GM21619 (cell line): ENCODE data around the gene SIK3.

Experiments used
- ATAC-seq: cut with Tn5 transposase; IDR thresholded peaks from one replicate; pipeline ENCODE4 v1.9.1; 2021; ENCODE audit not compliant: unreplicated experiment

SIK3 gene

DNA sequence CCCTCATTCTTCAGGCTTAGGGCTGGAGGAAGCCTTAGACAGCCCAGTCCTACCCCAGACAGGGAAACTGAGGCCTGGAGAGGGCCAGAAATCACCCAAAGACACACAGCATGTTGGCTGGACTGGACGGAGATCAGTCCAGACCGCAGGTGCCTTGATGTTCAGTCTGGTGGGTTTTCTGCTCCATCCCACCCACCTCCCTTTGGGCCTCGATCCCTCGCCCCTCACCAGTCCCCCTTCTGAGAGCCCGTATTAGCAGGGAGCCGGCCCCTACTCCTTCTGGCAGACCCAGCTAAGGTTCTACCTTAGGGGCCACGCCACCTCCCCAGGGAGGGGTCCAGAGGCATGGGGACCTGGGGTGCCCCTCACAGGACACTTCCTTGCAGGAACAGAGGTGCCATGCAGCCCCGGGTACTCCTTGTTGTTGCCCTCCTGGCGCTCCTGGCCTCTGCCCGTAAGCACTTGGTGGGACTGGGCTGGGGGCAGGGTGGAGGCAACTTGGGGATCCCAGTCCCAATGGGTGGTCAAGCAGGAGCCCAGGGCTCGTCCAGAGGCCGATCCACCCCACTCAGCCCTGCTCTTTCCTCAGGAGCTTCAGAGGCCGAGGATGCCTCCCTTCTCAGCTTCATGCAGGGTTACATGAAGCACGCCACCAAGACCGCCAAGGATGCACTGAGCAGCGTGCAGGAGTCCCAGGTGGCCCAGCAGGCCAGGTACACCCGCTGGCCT is 267.9 kb downstream of the SIK3 start:
- ATAC-seq = no peak

DNA sequence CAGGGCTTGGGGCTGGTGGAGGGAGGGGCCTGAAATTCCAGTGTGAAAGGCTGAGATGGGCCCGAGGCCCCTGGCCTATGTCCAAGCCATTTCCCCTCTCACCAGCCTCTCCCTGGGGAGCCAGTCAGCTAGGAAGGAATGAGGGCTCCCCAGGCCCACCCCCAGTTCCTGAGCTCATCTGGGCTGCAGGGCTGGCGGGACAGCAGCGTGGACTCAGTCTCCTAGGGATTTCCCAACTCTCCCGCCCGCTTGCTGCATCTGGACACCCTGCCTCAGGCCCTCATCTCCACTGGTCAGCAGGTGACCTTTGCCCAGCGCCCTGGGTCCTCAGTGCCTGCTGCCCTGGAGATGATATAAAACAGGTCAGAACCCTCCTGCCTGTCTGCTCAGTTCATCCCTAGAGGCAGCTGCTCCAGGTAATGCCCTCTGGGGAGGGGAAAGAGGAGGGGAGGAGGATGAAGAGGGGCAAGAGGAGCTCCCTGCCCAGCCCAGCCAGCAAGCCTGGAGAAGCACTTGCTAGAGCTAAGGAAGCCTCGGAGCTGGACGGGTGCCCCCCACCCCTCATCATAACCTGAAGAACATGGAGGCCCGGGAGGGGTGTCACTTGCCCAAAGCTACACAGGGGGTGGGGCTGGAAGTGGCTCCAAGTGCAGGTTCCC is 268.6 kb downstream of the SIK3 start, which contains the start of gene APOC3:
Gene APOC3 (plus strand): TSS at position 383 of the 659 bp plus-strand sequence. CDS start 676 bp downstream, outside the sequence.
- no peak for ATAC-seq

DNA sequence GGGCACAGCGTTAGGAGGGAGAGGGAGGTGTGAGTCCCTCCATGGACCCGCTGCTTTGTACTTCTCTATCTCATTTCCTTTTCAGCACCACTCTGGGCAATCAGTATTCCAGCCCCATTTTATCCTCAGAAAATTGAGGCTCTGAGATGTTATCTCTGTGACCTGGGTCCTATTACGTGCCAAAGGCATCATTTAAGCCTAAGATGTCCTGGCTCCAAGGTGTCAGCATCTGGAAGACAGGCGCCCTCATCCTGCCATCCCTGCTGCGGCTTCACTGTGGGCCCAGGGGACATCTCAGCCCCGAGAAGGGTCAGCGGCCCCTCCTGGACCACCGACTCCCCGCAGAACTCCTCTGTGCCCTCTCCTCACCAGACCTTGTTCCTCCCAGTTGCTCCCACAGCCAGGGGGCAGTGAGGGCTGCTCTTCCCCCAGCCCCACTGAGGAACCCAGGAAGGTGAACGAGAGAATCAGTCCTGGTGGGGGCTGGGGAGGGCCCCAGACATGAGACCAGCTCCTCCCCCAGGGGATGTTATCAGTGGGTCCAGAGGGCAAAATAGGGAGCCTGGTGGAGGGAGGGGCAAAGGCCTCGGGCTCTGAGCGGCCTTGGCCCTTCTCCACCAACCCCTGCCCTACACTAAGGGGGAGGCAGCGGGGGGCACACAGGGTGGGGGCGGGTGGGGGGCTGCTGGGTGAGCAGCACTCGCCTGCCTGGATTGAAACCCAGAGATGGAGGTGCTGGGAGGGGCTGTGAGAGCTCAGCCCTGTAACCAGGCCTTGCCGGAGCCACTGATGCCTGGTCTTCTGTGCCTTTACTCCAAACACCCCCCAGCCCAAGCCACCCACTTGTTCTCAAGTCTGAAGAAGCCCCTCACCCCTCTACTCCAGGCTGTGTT is 269.4 kb downstream of the SIK3 start:
- ATAC-seq = no peak

DNA sequence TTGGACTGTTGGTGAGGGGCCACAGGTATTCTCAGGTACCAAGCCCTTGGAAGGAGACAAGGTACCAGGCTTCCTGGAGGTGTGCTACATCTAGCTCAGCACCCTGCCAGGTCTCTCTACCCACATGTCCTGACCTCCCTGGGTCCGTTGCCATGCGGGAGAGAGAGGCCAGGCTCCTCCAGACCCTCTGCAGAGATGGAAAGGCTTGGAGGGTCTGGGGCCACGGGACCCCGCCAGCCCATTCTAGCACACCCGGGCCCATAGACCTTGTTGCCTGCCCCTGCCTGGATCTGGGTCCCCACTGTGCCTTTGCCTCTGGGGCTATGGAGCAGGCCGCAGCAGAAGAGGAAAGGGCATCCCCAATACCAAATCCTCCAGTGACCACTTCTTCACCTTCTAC is 270.8 kb downstream of the SIK3 start:
- no peak for ATAC-seq

DNA sequence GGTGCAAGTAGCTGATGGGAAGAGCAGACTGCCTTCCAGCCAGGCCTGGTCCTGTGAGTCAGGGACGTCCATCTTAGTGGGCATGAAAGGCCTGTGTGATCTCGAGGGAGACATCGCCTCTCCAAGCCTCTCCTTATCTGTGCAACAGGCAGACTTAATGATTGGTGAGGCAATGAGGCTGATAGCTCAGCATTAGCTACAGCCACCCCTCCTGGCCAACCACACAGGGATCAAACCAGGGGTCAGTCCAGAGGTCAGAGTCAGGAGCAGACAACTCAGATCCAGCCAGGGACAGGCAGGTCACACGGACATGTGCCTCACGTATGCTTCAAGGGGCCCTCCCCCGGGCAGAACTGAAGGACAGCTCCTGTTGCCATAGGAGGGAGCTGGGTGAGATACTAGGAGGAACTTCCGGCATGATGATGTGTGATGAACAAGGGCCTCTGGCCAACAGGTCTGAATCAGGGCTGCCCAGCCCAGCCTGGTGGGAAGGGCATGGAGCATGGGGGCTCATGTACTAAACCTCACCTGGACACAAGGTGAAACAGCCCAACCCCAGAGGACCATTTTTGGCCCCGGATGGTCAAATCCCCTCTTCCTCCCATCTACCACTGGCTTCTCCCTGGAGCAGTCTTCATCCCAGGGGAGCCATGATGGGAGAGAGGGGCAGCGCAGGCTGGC is 271.3 kb downstream of the SIK3 start:
- no peak for ATAC-seq

DNA sequence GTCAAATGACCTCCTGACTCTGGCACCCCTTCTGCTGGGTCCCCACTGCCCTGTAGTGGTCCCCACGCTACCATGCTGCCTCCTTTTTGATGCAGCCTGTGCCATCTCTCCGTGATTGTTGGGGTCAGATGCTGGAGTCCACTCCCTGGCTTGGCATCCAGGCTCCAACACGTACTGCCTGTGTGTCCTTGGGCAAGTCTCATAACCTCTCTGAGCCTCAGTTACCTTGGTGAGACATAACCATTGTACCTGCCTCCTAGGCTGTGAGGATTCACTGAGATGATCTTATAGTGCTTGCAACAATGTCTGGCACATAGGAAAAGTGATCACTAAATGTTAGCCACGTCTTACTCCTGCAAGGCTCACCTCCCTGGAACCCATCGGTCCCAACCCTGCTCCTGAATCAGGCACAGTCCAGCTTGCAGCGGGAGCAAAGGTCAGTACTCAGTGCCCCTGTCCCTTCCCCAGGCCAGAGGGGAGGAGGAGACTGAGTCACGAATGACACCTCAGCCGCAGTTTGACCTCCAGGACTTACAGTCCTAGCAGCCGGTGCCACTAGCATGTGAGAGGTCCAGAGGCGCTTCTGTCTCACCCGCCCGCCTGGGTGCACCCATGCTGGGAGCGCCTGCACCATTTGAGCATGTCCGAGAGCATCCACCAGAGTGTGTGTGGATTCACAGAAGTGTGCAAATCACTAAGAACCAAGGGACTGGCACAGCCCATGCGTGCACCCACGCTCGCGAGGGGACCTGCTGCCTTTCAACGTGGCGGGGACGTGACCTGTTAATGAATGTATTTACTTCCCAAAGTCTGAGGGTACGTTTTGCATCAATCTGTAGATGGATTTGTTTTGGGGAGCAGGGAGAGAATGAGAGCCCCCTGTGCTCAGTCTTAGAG is 272.1 kb downstream of the SIK3 start:
- ATAC-seq = no peak

DNA sequence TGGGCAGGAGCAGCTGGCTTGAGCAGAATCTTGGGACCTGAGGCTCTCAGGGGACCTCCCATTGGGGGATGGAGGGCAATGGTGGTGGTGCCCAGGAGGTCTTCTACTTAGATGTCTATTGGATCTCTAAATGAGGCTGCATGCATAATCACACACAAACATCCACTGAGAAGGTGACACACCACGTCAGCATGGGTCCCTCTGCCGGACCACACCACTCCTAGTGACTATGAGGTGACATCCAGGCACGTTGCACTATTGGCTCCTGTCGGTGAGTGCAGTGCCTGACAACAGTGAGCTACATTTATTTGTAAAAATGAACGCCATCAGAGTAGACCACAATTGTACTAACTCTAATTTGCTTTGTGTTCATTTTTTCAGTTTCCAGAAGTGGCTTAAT is 272.8 kb downstream of the SIK3 start:
- ATAC-seq = no peak

DNA sequence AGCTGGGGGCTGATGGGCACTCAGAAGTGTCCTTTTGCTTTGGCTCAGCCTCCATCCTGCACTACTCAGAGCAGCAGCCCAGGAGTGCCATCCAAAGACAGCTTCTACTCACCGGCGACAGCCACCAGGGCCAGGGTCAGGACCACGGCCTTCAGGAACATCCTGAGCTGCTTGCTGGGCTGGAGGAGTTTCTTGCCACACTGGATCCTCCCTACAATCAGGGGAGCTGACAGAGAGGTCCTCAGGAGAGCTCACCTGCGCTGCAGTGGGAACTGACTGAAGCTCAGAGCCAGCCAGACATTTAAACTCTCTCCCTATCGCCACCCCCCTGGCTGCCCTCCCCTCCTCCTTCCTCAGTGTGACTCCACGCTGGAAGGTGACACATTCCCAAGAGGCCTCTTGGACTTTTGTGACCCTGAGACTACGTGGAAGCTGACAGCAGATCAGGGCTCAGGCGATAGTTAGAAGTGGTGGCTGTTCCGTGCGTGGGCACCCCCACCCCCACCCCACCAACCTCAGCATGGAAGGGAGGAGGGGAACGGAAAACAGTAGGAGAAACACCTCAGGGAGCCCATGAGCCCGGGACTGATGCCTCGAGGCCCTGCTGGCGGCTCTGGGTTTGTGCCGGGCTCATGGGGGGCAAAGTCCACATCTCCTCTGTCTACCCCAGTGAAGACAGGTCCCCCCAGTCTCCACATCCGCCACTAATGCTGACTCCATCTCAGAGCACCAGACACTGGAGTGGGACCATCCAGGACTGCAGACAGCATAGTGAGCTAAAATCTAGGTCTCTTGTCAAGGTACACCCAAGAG is 275.0 kb downstream of the SIK3 start, which contains the start of gene APOA4:
Gene APOA4 (minus strand): TSS at position 274 of the 813 bp plus-strand sequence. CDS start 113 bp downstream, at position 161.
- no peak for ATAC-seq

DNA sequence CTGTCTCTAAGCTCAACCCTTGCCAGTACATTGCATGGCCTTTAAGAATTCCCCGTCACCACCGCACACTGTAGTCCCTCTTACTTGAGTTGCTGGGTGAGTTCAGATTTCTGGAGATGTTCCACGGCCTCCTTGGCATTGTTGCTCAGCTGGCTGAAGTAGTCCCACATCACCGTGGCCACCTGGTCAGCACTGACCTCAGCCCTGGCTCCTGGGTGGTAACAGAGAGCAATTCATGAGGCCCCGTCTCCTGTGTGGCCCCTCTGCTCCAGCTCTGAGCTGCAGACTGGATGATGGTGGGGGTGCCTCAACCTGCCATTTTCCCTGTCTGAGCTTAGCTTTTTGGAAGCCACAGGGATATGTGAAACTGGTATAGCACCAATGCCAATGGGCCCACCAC is 275.7 kb downstream of the SIK3 start:
- no peak for ATAC-seq

DNA sequence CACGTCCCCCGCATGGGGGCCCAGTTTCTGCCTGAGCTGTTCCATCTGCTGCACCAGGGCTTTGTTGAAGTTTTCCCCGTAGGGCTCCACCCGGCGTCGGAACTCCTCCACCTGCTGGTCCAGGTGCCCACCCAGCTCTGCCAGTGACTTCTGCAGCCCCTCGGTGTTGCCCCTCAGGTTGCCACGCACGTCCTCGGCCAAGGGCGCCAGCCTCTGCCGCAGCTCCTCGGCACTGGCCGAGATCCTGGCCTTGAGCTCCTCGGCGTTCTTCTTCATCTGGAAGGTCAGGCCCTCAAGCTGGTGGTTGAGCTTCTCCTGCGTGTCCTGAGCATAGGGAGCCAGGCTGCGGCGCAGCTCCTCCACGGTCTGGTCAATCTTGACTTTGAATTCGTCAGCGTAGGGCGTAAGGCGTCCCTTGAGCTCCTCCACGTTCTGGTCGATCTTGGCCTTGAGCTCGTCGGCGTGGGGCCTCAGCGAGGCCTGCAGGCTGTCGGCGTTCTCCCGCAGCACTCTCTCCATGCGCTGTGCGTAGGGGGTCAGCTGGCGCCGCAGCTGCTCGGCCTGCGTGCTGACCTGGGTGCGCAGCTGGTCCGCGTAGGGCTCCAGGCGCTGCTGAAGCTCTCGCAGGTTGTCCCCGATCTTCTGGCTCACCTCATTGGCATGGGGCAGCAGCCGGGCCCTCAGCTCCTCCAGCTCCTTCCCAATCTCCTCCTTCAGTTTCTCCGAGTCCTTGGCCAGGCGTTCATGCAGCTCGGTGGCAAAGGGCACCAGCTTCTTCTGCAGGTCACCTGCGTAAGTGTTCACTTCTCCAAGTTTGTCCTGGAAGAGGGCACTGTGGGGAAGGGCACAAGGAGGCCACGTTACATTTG is 276.9 kb downstream of the SIK3 start:
- ATAC-seq = no peak

DNA sequence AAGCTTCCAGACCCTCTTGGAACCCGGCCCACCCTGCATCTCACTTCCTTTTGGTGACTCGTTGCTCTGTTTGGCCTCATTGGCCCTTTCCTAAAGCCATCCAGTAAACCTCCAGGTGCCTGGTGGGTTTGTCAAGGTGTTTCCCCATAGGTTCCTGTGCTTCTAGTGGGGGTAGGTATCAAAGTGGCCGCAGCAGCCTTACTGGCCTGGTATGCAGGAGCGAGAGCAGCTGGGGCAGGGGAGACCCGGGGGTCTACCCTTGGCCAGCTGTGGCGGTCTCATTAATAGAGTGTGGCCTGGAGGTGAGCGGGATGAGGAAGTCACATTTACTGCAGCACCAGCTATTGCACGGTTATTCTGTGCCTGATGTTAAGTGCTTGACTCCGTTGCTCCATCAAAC is 279.2 kb downstream of the SIK3 start:
- no peak for ATAC-seq

DNA sequence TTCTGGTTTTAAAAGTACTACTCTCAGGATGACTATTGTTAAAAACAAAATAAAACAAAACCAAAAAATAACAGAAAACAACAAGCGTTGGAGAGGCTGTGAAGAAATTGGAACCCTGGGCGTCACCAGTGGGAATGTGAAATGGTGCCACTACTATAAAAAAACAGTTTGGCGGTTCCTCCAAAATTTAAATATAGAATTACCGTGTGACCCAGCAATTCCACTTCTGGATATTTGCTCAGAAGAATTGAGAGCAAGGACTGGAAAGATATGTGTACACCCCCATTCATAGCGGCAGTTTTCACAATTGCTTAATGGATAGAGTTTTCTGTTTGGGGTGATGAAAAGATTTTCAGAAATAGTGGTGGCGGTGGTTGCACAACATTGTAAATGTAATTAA is 283.7 kb downstream of the SIK3 start:
- ATAC-seq = no peak

DNA sequence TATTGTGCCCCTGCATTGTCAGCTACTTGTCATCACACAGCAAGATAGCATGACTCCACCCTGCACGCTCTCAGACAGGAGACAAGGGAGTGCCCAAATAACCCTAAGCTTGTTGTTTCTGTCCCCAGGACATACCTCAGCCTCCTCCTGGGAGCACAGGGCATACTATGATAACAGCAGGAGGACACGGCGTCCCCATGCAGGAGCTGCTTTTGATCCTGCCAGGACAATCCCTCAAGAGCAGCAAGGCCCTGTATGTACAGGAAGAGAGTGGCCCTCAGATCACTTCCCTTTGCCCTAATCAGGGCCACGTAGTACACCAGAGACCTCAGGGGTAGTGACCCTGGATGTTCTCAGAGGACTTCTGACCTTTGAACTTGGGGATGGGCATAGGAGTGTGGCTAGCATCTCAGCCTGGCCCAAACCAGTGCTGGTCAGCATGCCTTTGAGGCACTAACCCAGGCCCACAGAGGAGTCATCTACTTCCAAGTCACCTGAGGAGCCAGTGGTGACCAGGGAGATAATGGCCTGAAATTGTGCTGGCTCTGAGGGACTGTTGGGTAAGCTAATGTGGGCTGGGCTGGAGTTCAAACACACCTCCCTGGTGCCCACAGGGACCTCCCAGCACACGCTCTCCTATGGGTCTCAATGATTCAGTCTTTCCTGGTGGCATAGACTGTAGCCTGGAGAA is 284.3 kb downstream of the SIK3 start:
- ATAC-seq = no peak

DNA sequence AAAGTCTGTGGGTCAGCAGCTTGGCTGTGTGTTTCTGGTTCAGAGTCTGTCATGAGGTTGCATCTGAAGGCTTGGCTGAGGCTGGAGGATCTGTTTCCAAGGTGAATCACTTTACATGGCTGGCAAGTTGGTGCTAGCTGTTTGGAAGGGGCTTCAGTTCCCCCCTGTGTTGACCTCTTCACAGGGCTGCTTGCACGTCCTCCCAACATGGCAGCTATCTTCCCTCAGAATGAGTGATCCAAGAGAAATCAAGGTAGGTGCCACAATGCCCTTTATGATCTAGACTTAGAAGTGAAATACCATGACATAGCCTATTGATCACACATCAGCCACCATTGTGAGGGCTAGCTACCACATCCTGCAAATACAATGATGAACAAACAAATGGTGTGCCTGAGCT is 285.1 kb downstream of the SIK3 start:
- ATAC-seq = no peak

DNA sequence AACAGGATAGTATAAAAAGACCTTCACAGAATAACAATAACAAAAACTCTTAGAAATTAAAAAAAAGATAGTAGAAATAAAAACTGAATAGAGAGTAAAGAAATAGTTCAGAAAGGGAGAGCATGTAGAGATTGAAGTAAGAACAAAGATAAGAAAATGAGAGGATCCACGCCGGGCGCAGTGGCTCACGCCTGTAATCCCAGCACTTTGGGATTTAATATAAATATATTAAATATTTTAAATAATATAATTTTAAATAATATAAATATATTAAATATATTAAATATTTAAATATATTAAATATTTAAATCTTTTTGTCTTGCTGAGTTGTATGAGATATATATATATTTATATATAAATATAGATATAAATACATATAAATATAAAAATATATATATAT is 286.1 kb downstream of the SIK3 start:
- no peak for ATAC-seq

DNA sequence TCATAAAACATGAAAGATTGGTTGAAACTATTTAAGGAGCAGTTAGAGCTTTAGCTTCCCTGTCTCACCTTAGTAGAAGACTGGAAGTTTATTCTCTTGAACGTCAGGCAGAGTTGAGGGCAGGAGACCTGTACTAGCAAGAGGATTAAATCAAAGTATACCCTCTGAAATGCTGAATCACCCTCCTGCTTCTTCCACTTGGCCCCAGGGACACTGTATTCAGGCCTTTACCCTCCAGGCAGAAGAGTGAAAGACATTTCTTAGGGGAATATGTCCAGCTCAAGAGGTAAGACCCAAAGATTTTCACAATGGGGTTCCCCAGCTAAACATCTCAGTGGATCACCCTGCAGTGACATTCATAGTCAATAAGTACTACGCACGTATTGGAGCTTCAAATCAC is 287.0 kb downstream of the SIK3 start:
- no peak for ATAC-seq
